H54 (cell line): Measurements from ENCODE around the gene EMC6.
A peak's percentile ranks its signal among the peaks of the same experiment; 100 is the strongest.

Experiments
- DNase-seq: peaks from one replicate; pipeline ENCODE4 v3.0.0; 2011; ENCODE audit warnings: low spot score, mixed read lengths; ENCODE audit not compliant: insufficient read length
- FAIRE-seq: peaks from 3 replicates; lab custom pipeline; 2011; peaks lifted over from hg19 to GRCh38; lab: Jason Lieb, UNC
- POLR2A ChIP-seq: IDR thresholded peaks from 2 replicates; pipeline ENCODE4 v1.6.1; 2011; ENCODE audit warnings: low read depth, mild to moderate bottlenecking, low read length

Gene EMC6

GRCh38 chr17:3679531-3680126 lies 11.0 kb downstream of the EMC6 start:
- TF ChIP-seq POLR2A, result no peak
- DNase-seq (no peak), FAIRE-seq (no peak)

- TF ChIP-seq POLR2A, result no peak
- no peak for FAIRE-seq
Observed at GRCh38 chr17:3681057-3681456, 12.4 kb downstream of the EMC6 start.

GRCh38 chr17:3681565-3681964 lies 13.0 kb downstream of the EMC6 start:
- DNase-seq (no peak), FAIRE-seq (no peak)
- TF ChIP-seq POLR2A, result no peak

More at GRCh38 chr17:3681057-3681456, 12.4 kb downstream of the EMC6 start:
- DNase-seq, result no peak

- TF ChIP-seq POLR2A, result no peak
- FAIRE-seq (no peak), DNase-seq (no peak)
Observed at GRCh38 chr17:3682033-3682432, 13.4 kb downstream of the EMC6 start.

DNA sequence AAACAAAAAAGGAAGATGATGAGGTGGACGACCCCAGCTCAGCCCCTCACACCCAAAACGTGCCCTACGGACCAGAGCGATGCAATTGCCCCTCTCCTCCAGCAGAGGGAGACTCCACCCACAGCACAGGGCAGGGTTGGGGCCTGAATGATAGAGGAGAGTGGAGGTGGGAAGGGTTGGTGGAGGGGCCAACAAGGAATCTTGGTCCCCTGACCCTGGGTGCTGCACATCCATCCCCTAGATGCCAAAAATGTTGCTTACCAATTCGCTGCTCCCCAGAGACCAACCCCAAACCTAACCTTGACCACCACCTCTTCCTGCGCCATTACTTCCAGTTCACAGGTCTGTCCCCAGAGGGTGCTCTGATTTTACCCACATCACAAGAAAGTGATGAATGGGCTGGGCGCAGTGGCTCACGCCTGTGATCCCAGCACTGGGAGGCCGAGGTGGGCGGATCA lies 14.5 kb downstream of the EMC6 start:
- no peak for FAIRE-seq
- DNase-seq, result peak; percentile 73

GRCh38 chr17:3685174-3685573 lies 16.6 kb downstream of the EMC6 start:
- DNase-seq (no peak), FAIRE-seq (no peak)
- TF ChIP-seq POLR2A, result no peak

More for the DNA sequence above, 14.5 kb downstream of the EMC6 start:
- TF ChIP-seq POLR2A, result no peak

- FAIRE-seq (no peak), DNase-seq (no peak)
- TF ChIP-seq POLR2A, result no peak
Observed at GRCh38 chr17:3688027-3688553, 19.5 kb downstream of the EMC6 start.

- FAIRE-seq (no peak), DNase-seq (no peak)
- TF ChIP-seq POLR2A, result no peak
Observed at GRCh38 chr17:3688852-3689261, 20.2 kb downstream of the EMC6 start.

GRCh38 chr17:3689262-3690093 lies 20.9 kb downstream of the EMC6 start:
- DNase-seq (no peak), FAIRE-seq (no peak)
- TF ChIP-seq POLR2A, result no peak

- no peak for TF ChIP-seq POLR2A
- DNase-seq (no peak), FAIRE-seq (no peak)
Observed at GRCh38 chr17:3690094-3690715, 21.6 kb downstream of the EMC6 start.

DNA sequence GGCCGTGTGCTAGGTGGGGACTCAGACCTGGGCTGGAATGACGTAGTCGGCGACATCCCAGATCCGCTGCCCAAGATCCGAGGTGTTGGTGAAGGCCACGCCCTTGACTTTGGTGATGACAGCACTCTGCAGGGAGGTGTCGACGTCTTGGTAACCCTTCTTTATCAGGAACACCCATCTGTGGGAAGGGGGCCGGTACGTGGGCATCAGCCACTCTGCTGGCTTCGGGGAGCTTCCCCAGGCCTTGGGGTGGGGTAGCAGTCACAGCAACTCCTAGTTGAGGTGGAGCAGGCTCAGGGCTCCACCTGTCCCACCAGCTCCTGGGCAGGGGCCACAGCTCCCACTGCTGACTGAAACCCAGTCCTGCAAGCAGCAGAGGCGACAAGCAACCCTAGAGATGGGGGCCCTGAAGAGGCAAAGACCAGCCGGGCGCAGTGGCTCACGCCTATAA lies 23.0 kb downstream of the EMC6 start:
- TF ChIP-seq POLR2A, result no peak
- DNase-seq (no peak), FAIRE-seq (no peak)

- FAIRE-seq (no peak), DNase-seq (no peak)
- no peak for TF ChIP-seq POLR2A
Observed at GRCh38 chr17:3692346-3692745, 23.7 kb downstream of the EMC6 start.

DNA sequence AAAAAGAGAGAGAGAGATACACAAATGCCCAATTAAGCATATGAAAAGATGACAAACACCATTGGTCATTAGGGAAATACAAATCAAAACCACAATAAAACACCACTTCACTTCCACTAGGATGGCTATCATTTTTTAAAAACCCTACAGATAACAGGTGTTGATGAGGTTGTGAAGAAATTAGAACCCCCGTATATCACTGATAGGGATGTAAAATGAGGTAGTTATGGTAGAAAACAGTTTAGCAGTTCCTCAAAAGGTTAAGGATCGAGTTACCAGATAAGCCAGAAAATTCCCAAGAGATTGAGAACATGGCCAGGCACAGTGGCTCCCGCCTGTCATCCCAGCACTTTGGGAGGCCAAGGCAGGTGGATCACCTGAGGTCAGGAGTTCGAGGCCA lies 24.5 kb downstream of the EMC6 start:
- no peak for DNase-seq
- FAIRE-seq, result no peak
- no peak for TF ChIP-seq POLR2A

GRCh38 chr17:3693829-3694231 lies 25.2 kb downstream of the EMC6 start:
- TF ChIP-seq POLR2A, result no peak
- DNase-seq (no peak), FAIRE-seq (no peak)
